DND-41 (cell line): ENCODE results near the gene PCBP4.

Source experiments
- ATAC-seq: fragments of 200-7000 bp; cut with Tn5 transposase; 3 replicates; pipeline ENCODE4 v1.9.1; 2021; ENCODE audit warnings: low read depth; ENCODE audit not compliant: insufficient read depth
- DNase-seq: peaks from one replicate; pipeline ENCODE4 v3.0.0-alpha.2; 2020
- H2AFZ ChIP-seq: 2 replicates; pipeline ENCODE4 v1.6.0; 2012; ENCODE audit warnings: low read depth, low read length
- H3K27ac ChIP-seq: 2 replicates; pipeline ENCODE4 v1.5.1; 2012; ENCODE audit warnings: low read length, inconsistent platforms
- H3K27me3 ChIP-seq: fragments of 200-600 bp; sonication (generic); 2 replicates; pipeline ENCODE4 v1.6.0; 2012; ENCODE audit warnings: low read length, mild to moderate bottlenecking, inconsistent platforms; ENCODE audit not compliant: insufficient read depth, poor library complexity
- H3K36me3 ChIP-seq: 2 replicates; pipeline ENCODE4 v1.5.1; 2012; ENCODE audit warnings: low read length, inconsistent platforms; ENCODE audit not compliant: insufficient read depth
- H3K4me1 ChIP-seq: 2 replicates; pipeline ENCODE4 v1.5.1; 2012; ENCODE audit warnings: mild to moderate bottlenecking, low read length; ENCODE audit not compliant: insufficient read depth
- H3K4me2 ChIP-seq: 2 replicates; pipeline ENCODE4 v1.6.0; 2012; ENCODE audit warnings: mild to moderate bottlenecking, moderate library complexity, low read length, inconsistent platforms; ENCODE audit not compliant: insufficient read depth
- H3K4me3 ChIP-seq, 2 experiments: fragments of 200-600 bp in 1 of 2; shearing (Covaris generic) in 1 of 2; 2 replicates each; pipeline ENCODE4 v1.5.1; 2012 to 2016; ENCODE audit warnings: inconsistent platforms in 2 of 2, low read length in 2 of 2, mild to moderate bottlenecking in 2 of 2, low read depth in 1 of 2, moderate library complexity in 1 of 2
- H3K79me2 ChIP-seq: 2 replicates; pipeline ENCODE4 v1.6.0; 2012; ENCODE audit warnings: low read length, inconsistent platforms; ENCODE audit not compliant: insufficient read depth
- H3K9ac ChIP-seq: 2 replicates; pipeline ENCODE4 v1.6.0; 2012; ENCODE audit warnings: low read depth, mild to moderate bottlenecking, inconsistent platforms, low read length, moderate library complexity
- H3K9me3 ChIP-seq: 2 replicates; pipeline ENCODE4 v1.5.1; 2012; ENCODE audit warnings: low read length, moderate library complexity, mild to moderate bottlenecking, inconsistent platforms; ENCODE audit not compliant: insufficient read depth, severe bottlenecking
- H4K20me1 ChIP-seq: 2 replicates; pipeline ENCODE4 v1.6.0; 2012; ENCODE audit warnings: low read length; ENCODE audit not compliant: insufficient read depth
- EZH2 ChIP-seq: IDR thresholded peaks from 3 replicates; pipeline ENCODE4 v1.6.1; 2012; ENCODE audit warnings: borderline replicate concordance, low read depth, mild to moderate bottlenecking, moderate library complexity, low read length, inconsistent platforms; ENCODE audit not compliant: severe bottlenecking
- TF ChIP-seq, protein P1 (sequence below): IDR thresholded peaks from 2 replicates; pipeline ENCODE4 v1.5.1; 2012; ENCODE audit warnings: borderline replicate concordance, low read length, moderate library complexity, mild to moderate bottlenecking; ENCODE audit not compliant: poor library complexity, severe bottlenecking; ENCODE audit errors: extremely low read depth

The PCBP4 gene

DNA sequence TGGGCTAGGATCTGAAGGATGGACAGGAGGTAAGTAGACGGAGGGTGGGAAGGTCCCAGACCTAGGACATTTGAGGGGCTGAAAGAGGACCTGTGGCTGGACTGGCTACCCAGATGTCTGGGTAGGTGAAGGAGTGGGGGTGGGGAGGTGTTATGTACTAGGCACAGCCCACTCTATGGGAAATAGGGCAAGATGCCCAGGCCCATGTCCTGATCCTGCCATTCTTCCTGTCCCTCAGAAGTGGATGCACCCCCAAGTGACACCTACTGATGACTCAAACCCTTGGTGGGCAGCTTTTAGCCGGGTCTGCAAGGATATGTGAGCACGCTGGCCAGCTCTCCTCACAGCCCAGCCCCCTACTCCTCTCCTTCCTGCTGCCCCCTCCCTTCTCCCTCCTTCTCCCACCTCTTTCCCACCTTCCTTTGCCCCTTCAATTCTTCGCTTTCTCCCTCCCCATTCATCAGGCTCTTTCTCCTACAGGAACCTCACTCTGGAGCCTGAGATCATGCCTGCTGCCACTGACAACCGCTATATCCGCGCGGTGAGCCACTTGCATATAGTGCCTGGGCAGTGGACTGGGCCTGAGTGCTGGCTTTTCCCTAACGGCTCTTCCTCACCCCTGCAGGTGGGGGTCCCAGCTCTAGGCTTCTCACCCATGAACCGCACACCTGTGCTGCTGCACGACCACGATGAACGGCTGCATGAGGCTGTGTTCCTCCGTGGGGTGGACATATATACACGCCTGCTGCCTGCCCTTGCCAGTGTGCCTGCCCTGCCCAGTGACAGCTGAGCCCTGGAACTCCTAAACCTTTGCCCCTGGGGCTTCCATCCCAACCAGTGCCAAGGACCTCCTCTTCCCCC lies 21.3 kb upstream of the PCBP4 start:
- no peaks in the 10 kb centered on the region for H3K27me3 ChIP-seq
- H3K4me2 ChIP-seq, result no peak overlapping the region
- H3K4me1 ChIP-seq, result peaks cover 21% of the 10 kb centered on the region
- peaks cover 25% of the 10 kb centered on the region for H4K20me1 ChIP-seq
- DNase-seq (no peak), ATAC-seq (no peak)
- no peaks in the 10 kb centered on the region for H3K9me3 ChIP-seq
- no peak overlapping the region for H3K4me3 ChIP-seq
- H3K27ac ChIP-seq, result no peak overlapping the region
- H2AFZ ChIP-seq, result no peak overlapping the region
- no peak overlapping the region for H3K9ac ChIP-seq
- TF ChIP-seq, protein P1, sequence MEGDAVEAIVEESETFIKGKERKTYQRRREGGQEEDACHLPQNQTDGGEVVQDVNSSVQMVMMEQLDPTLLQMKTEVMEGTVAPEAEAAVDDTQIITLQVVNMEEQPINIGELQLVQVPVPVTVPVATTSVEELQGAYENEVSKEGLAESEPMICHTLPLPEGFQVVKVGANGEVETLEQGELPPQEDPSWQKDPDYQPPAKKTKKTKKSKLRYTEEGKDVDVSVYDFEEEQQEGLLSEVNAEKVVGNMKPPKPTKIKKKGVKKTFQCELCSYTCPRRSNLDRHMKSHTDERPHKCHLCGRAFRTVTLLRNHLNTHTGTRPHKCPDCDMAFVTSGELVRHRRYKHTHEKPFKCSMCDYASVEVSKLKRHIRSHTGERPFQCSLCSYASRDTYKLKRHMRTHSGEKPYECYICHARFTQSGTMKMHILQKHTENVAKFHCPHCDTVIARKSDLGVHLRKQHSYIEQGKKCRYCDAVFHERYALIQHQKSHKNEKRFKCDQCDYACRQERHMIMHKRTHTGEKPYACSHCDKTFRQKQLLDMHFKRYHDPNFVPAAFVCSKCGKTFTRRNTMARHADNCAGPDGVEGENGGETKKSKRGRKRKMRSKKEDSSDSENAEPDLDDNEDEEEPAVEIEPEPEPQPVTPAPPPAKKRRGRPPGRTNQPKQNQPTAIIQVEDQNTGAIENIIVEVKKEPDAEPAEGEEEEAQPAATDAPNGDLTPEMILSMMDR, result no peak
- no peak for TF ChIP-seq EZH2
- peaks cover 19% of the 10 kb centered on the region for H3K36me3 ChIP-seq
- peaks cover 10% of the 10 kb centered on the region for H3K79me2 ChIP-seq

DNA sequence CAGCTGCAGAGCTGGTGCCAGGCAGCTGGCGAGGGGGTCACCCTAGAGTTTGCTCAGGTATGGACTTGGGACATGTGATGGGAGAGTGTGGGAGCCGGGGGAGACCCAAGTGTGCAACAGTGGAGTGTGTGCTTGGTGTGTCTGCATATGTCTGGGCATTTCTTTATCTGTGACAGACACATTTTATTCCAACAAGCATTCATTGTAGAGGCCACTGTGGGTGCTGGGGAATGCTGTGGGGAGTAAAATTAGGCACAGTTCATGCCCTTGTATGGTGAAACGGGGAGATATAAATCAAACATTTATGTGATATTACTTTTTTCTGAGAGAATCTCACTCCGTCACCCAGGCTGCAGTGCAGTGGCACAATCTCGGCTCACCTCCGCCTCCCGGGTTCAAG lies 20.3 kb upstream of the PCBP4 start:
- Histone ChIP-seq H3K36me3 (peaks cover 11% of the 10 kb centered on the region), H3K79me2 (peaks cover 6% of the 10 kb centered on the region), H3K27ac (no peak overlapping the region), H3K4me3 (no peak overlapping the region), H3K4me1 (peaks cover 23% of the 10 kb centered on the region), H3K9ac (no peak overlapping the region), H3K9me3 (no peaks in the 10 kb centered on the region), H2AFZ (no peak overlapping the region), H3K4me2 (no peak overlapping the region), H3K27me3 (no peaks in the 10 kb centered on the region), H4K20me1 (peaks cover 19% of the 10 kb centered on the region; the same call in 1 of the 2 replicates)
- no peak for DNase-seq
- TF ChIP-seq EZH2, result no peak
- TF ChIP-seq, protein P1, result no peak
- ATAC-seq, result no peak

DNA sequence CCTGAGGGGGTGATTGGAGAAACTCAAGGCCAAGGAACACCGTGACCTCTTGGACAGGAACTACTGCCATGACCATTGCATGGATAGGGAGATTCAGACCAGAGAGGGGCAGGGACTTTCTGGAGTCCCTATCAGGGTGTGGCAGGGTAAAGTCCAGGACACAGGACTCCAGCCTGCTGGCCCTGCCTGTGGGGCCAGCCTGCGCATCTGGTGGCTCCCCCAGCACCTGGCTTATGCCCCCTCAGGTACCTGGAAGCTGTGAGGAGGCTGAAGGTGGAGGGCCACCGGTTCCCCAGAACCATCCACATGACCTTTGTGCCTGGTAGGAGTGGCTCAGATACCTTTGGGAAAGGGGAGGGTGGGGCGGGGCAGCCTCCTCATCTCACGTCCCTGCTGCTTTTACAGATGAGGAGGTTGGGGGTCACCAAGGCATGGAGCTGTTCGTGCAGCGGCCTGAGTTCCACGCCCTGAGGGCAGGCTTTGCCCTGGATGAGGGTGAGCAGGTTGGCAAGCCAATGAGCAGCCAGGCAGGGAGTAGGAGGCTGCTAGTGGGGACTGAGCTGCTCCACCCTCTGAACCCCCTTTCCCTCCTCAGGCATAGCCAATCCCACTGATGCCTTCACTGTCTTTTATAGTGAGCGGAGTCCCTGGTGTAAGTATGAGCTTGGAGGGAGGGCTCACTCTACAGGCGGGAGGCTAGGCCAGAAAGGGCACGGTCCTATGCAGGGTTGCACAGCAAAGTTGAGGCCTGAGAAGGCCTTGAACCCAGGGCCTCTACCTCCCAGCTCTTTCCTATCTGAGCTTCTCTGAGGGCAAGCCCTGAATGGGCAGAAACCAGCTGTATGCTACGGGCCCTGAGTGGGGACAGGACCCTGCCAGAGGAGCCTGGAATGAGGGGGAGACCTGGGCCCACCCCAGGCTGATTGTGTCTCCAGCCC lies 19.0 kb upstream of the PCBP4 start:
- no peak overlapping the region for H3K27ac ChIP-seq
- H3K79me2 ChIP-seq, result peaks cover 7% of the 10 kb centered on the region
- H3K27me3 ChIP-seq, result no peaks in the 10 kb centered on the region
- H2AFZ ChIP-seq, result no peak overlapping the region
- H3K9me3 ChIP-seq, result no peaks in the 10 kb centered on the region
- TF ChIP-seq, protein P1, result no peak
- TF ChIP-seq EZH2, result no peak
- peaks cover 9% of the 10 kb centered on the region; the same call in 1 of the 2 replicates for H4K20me1 ChIP-seq
- no peak for ATAC-seq
- no peak overlapping the region for H3K9ac ChIP-seq
- peaks cover 32% of the 10 kb centered on the region for H3K4me1 ChIP-seq
- no peak overlapping the region for H3K4me3 ChIP-seq
- peaks cover under 1% of the 10 kb centered on the region for H3K36me3 ChIP-seq
- no peak overlapping the region for H3K4me2 ChIP-seq
- no peak for DNase-seq
